ENCODE measurements around the gene ZNF599.

Gene ZNF599

GRCh38 chr19:34788074-34788473 is 15.1 kb upstream of the ZNF599 start:
- Histone ChIP-seq H3K27ac (ENCODE audit: low read depth, low read length) (no peak overlapping the region), H3K9ac (ENCODE audit: low read depth in 1 of 2, low read length in 2 of 2) (no peak overlapping the region)

GRCh38 chr19:34787059-34787824 is 14.2 kb upstream of the ZNF599 start:
- Histone ChIP-seq H3K9ac (ENCODE audit: low read depth in 1 of 2, low read length in 2 of 2) (no peak overlapping the region), H3K9me3 (ENCODE audit: control insufficient read depth in 1 of 2, low read length in 2 of 2) (no peaks in the 10 kb centered on the region), H3K27me3 (ENCODE audit: control insufficient read depth in 1 of 2, insufficient read depth in 2 of 2, low read length in 2 of 2) (no peaks in the 10 kb centered on the region), H3K27ac (ENCODE audit: low read depth, low read length) (no peak overlapping the region), H3K4me3 (ENCODE audit: low read depth in 1 of 2, low read length in 2 of 2) (no peak overlapping the region), H3K4me1 (ENCODE audit: control insufficient read depth in 1 of 2, insufficient read depth in 2 of 2, low read length in 2 of 2) (no peaks in the 10 kb centered on the region), H3K36me3 (ENCODE audit: control insufficient read depth in 1 of 2, insufficient read depth in 2 of 2, low read length in 2 of 2) (no peaks in the 10 kb centered on the region)

More at GRCh38 chr19:34788074-34788473, 15.1 kb upstream of the ZNF599 start:
- Histone ChIP-seq H3K27me3 (ENCODE audit: control insufficient read depth in 1 of 2, insufficient read depth in 2 of 2, low read length in 2 of 2) (no peaks in the 10 kb centered on the region), H3K4me3 (ENCODE audit: low read depth in 1 of 2, low read length in 2 of 2) (no peak overlapping the region), H3K4me1 (ENCODE audit: control insufficient read depth in 1 of 2, insufficient read depth in 2 of 2, low read length in 2 of 2) (no peaks in the 10 kb centered on the region), H3K36me3 (ENCODE audit: control insufficient read depth in 1 of 2, insufficient read depth in 2 of 2, low read length in 2 of 2) (no peaks in the 10 kb centered on the region), H3K9me3 (ENCODE audit: control insufficient read depth in 1 of 2, low read length in 2 of 2) (no peaks in the 10 kb centered on the region)

- H3K36me3 ChIP-seq (ENCODE audit: control insufficient read depth in 1 of 2, insufficient read depth in 2 of 2, low read length in 2 of 2), result no peaks in the 10 kb centered on the region
- no peaks in the 10 kb centered on the region for H3K27me3 ChIP-seq (ENCODE audit: control insufficient read depth in 1 of 2, insufficient read depth in 2 of 2, low read length in 2 of 2)
- H3K9me3 ChIP-seq (ENCODE audit: control insufficient read depth in 1 of 2, low read length in 2 of 2), result no peaks in the 10 kb centered on the region
- no peak overlapping the region for H3K9ac ChIP-seq (ENCODE audit: low read depth in 1 of 2, low read length in 2 of 2)
- no peak overlapping the region for H3K4me3 ChIP-seq (ENCODE audit: low read depth in 1 of 2, low read length in 2 of 2)
- no peak overlapping the region for H3K27ac ChIP-seq (ENCODE audit: low read depth, low read length)
- H3K4me1 ChIP-seq (ENCODE audit: control insufficient read depth in 1 of 2, insufficient read depth in 2 of 2, low read length in 2 of 2), result no peaks in the 10 kb centered on the region
These were observed 13.2 kb upstream of the ZNF599 start for GRCh38 chr19:34786236-34786635.

DNA sequence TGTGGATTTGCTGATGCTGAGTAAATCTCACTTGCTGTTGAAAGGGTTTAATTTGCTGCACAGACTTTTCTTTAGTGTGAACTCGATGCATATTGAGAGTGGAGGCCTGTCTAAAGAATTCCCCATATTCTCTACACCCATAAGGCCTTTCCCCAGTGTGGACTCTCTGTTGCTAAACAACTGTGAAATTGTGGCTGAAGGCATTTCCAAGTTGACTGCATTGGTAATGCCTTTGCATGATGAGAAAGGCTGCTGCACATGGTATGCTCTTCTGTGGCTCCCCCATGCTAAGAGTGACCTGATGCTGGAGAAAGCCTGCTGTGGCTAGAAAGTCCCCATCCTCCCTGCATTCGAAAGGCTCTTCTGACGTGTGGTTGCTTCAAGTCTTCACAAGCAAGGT is 6.6 kb upstream of the ZNF599 start:
- Histone ChIP-seq H3K27ac (ENCODE audit: low read depth, low read length) (no peak overlapping the region), H3K4me3 (ENCODE audit: low read depth in 1 of 2, low read length in 2 of 2) (no peak overlapping the region), H3K36me3 (ENCODE audit: control insufficient read depth in 1 of 2, insufficient read depth in 2 of 2, low read length in 2 of 2) (no peaks in the 10 kb centered on the region), H3K27me3 (ENCODE audit: control insufficient read depth in 1 of 2, insufficient read depth in 2 of 2, low read length in 2 of 2) (no peaks in the 10 kb centered on the region), H3K9me3 (ENCODE audit: control insufficient read depth in 1 of 2, low read length in 2 of 2) (no peaks in the 10 kb centered on the region), H3K9ac (ENCODE audit: low read depth in 1 of 2, low read length in 2 of 2) (no peak overlapping the region), H3K4me1 (ENCODE audit: control insufficient read depth in 1 of 2, insufficient read depth in 2 of 2, low read length in 2 of 2) (no peaks in the 10 kb centered on the region)

DNA sequence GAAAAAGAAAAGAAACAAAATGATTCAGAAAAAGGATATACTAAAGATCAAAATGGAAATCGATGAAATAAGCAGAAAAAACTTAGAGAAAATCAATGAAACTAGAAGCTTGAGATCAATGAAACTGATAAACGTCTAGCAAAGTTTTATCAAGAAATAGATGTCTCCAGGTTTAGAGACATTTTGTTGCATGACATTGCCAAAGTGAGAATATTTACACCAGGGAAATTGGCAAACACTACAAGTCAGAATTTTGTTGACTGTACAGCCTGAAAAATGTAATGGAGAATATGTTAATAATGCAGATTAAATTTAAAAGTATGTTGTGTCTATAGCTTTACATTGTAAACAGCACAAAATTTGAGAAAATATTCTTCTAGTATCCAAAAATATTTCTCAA is 5.3 kb upstream of the ZNF599 start:
- no peaks in the 10 kb centered on the region for H3K27me3 ChIP-seq (ENCODE audit: control insufficient read depth in 1 of 2, insufficient read depth in 2 of 2, low read length in 2 of 2)
- H3K4me3 ChIP-seq (ENCODE audit: low read depth in 1 of 2, low read length in 2 of 2), result no peak overlapping the region
- no peak overlapping the region for H3K9ac ChIP-seq (ENCODE audit: low read depth in 1 of 2, low read length in 2 of 2)
- no peaks in the 10 kb centered on the region for H3K9me3 ChIP-seq (ENCODE audit: control insufficient read depth in 1 of 2, low read length in 2 of 2)
- H3K27ac ChIP-seq (ENCODE audit: low read depth, low read length), result no peak overlapping the region
- no peaks in the 10 kb centered on the region for H3K36me3 ChIP-seq (ENCODE audit: control insufficient read depth in 1 of 2, insufficient read depth in 2 of 2, low read length in 2 of 2)
- H3K4me1 ChIP-seq (ENCODE audit: control insufficient read depth in 1 of 2, insufficient read depth in 2 of 2, low read length in 2 of 2), result no peaks in the 10 kb centered on the region

- H3K4me3 ChIP-seq (ENCODE audit: low read depth in 1 of 2, low read length in 2 of 2), result no peak overlapping the region
- no peak overlapping the region for H3K27ac ChIP-seq (ENCODE audit: low read depth, low read length)
- H3K36me3 ChIP-seq (ENCODE audit: control insufficient read depth in 1 of 2, insufficient read depth in 2 of 2, low read length in 2 of 2), result no peaks in the 10 kb centered on the region
- H3K9me3 ChIP-seq (ENCODE audit: control insufficient read depth in 1 of 2, low read length in 2 of 2), result no peaks in the 10 kb centered on the region
- H3K4me1 ChIP-seq (ENCODE audit: control insufficient read depth in 1 of 2, insufficient read depth in 2 of 2, low read length in 2 of 2), result peaks cover 8 to 10% of the 10 kb centered on the region in 2 donors
- no peaks in the 10 kb centered on the region for H3K27me3 ChIP-seq (ENCODE audit: control insufficient read depth in 1 of 2, insufficient read depth in 2 of 2, low read length in 2 of 2)
- no peak overlapping the region for H3K9ac ChIP-seq (ENCODE audit: low read depth in 1 of 2, low read length in 2 of 2)
These were observed 1.8 kb upstream of the ZNF599 start for GRCh38 chr19:34774857-34775256.

DNA sequence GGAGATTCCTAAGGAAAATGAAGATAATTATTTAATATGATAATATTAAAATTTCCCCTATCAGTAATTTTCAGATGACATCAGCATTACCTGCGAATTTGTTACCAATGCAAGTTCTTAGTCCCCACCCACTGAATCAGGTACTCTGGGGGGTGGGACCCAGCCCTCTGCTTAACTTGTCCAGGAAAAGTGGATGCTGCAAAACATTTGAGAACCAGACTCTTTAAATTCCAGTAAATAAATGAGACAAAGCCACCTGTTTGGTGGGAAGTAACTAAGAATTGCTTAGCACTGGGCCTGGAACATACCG is 495 bp upstream of the ZNF599 start:
- H3K9me3 ChIP-seq (ENCODE audit: control insufficient read depth in 1 of 2, low read length in 2 of 2), result no peaks in the 10 kb centered on the region
- H3K4me1 ChIP-seq (ENCODE audit: control insufficient read depth in 1 of 2, insufficient read depth in 2 of 2, low read length in 2 of 2), result peaks cover 8 to 10% of the 10 kb centered on the region in 2 donors
- H3K27me3 ChIP-seq (ENCODE audit: control insufficient read depth in 1 of 2, insufficient read depth in 2 of 2, low read length in 2 of 2), result no peaks in the 10 kb centered on the region
- H3K36me3 ChIP-seq (ENCODE audit: control insufficient read depth in 1 of 2, insufficient read depth in 2 of 2, low read length in 2 of 2), result peaks cover 3 to 8% of the 10 kb centered on the region in 2 donors
- H3K27ac ChIP-seq (ENCODE audit: low read depth, low read length), result no peak overlapping the region
- H3K4me3 ChIP-seq (ENCODE audit: low read depth in 1 of 2, low read length in 2 of 2), result peak overlapping the region; percentile 77 to 92
- H3K9ac ChIP-seq (ENCODE audit: low read depth in 1 of 2, low read length in 2 of 2), result no peak overlapping the region

GRCh38 chr19:34767951-34768350 is 5.1 kb downstream of the ZNF599 start:
- H3K27ac ChIP-seq (ENCODE audit: low read depth, low read length), result no peak overlapping the region
- no peak overlapping the region for H3K9ac ChIP-seq (ENCODE audit: low read depth in 1 of 2, low read length in 2 of 2)
- H3K4me1 ChIP-seq (ENCODE audit: control insufficient read depth in 1 of 2, insufficient read depth in 2 of 2, low read length in 2 of 2), result peaks cover 8 to 10% of the 10 kb centered on the region in 2 donors
- no peak overlapping the region for H3K4me3 ChIP-seq (ENCODE audit: low read depth in 1 of 2, low read length in 2 of 2)
- H3K9me3 ChIP-seq (ENCODE audit: control insufficient read depth in 1 of 2, low read length in 2 of 2), result peaks cover 20 to 34% of the 10 kb centered on the region in 2 donors
- peaks cover 44 to 45% of the 10 kb centered on the region in 2 donors for H3K36me3 ChIP-seq (ENCODE audit: control insufficient read depth in 1 of 2, insufficient read depth in 2 of 2, low read length in 2 of 2)
- H3K27me3 ChIP-seq (ENCODE audit: control insufficient read depth in 1 of 2, insufficient read depth in 2 of 2, low read length in 2 of 2), result no peaks in the 10 kb centered on the region

- Histone ChIP-seq H3K4me1 (ENCODE audit: control insufficient read depth in 1 of 2, insufficient read depth in 2 of 2, low read length in 2 of 2) (no peaks in the 10 kb centered on the region), H3K4me3 (ENCODE audit: low read depth in 1 of 2, low read length in 2 of 2) (peak overlapping the region in 1 of 2 donors; percentile 4), H3K27me3 (ENCODE audit: control insufficient read depth in 1 of 2, insufficient read depth in 2 of 2, low read length in 2 of 2) (no peaks in the 10 kb centered on the region), H3K9me3 (ENCODE audit: control insufficient read depth in 1 of 2, low read length in 2 of 2) (peaks cover 25 to 47% of the 10 kb centered on the region in 2 donors), H3K9ac (ENCODE audit: low read depth in 1 of 2, low read length in 2 of 2) (no peak overlapping the region), H3K27ac (ENCODE audit: low read depth, low read length) (no peak overlapping the region), H3K36me3 (ENCODE audit: control insufficient read depth in 1 of 2, insufficient read depth in 2 of 2, low read length in 2 of 2) (peaks cover 44 to 55% of the 10 kb centered on the region in 2 donors)
These were observed 6.6 kb downstream of the ZNF599 start for GRCh38 chr19:34766386-34766785.

DNA sequence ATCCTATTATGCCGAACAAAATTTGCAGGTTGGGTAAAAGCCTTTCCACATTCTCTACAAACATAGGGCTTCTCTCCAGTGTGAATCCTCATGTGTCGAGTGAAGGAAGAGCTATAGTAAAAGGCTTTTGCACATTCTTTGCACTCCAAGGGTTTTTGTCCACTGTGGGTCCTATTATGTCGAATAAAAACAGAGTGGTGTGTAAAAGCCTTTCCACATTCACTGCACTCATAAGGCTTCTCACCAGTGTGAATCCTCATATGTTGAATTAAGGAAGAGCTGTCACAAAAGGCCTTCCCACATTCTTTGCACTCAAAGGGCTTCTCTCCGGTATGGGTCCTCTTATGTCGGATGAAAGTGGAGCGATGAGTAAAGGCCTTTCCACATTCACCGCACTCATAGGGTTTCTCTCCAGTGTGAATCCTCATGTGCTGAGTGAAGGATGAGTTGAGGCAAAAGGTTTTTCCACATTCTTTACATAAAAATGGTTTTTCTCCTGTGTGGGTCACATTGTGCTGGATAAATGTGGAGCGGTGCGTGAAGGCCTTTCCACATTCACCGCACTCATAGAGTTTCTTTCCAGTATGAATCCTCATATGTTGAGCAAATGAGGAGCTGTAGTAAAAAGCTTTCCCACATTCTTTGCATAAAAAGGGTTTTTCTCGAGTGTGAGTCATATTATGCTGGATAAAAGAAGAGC is 13.6 kb downstream of the ZNF599 start:
- Histone ChIP-seq H3K27ac (ENCODE audit: low read depth, low read length) (no peak overlapping the region), H3K4me3 (ENCODE audit: low read depth in 1 of 2, low read length in 2 of 2) (peak overlapping the region in 1 of 2 donors; percentile 29), H3K4me1 (ENCODE audit: control insufficient read depth in 1 of 2, insufficient read depth in 2 of 2, low read length in 2 of 2) (no peaks in the 10 kb centered on the region), H3K9ac (ENCODE audit: low read depth in 1 of 2, low read length in 2 of 2) (no peak overlapping the region), H3K9me3 (ENCODE audit: control insufficient read depth in 1 of 2, low read length in 2 of 2) (peaks cover 79 to 89% of the 10 kb centered on the region in 2 donors), H3K36me3 (ENCODE audit: control insufficient read depth in 1 of 2, insufficient read depth in 2 of 2, low read length in 2 of 2) (peaks cover 14 to 30% of the 10 kb centered on the region in 2 donors), H3K27me3 (ENCODE audit: control insufficient read depth in 1 of 2, insufficient read depth in 2 of 2, low read length in 2 of 2) (no peaks in the 10 kb centered on the region)

Data from duodenal mucosa (tissue), 2 donors.